ENCODE measurements around the gene FIP1L1. TPM values are rescaled to one million over a fixed set of nuclear protein-coding genes. Genes with fewer than 3 reads are reported as not detected.

The FIP1L1 gene
- total and polyA plus RNA-seq, 2 donors (not counting 1 experiment from before 2014, with no cell fraction given) = 19.0 to 79.3 TPM

DNA sequence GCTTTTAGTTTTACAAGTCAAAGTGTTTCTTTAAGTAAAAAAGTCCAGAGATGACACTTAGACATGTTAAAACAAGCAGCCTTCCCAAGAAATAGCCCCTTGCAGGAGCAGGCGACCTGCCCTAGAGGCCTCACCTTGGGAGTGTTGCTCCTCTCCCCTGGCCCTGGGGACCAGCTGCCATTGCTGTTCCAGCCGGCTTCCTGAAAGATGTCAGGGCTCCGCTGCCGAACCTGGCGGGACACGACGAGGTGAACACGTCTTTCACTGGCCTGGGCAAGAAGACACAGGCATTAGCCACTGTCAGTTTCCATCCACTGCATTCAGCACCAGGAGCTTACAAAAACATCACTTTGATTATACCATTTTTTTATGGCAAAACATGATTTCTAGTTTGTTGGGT, 104.1 kb downstream of the FIP1L1 start:
- Mint-ChIP-seq H3K27ac (no peak overlapping the region), H3K4me1 (no peaks in the 10 kb centered on the region), H3K9me3 (ENCODE audit: insufficient read depth) (no peaks in the 10 kb centered on the region), H3K27me3 (peaks cover 27% of the 10 kb centered on the region), H3K4me3 (no peak overlapping the region)
- Histone ChIP-seq H4K20me1 (ENCODE audit: control insufficient read depth, insufficient read depth, low read length, poor library complexity, severe bottlenecking) (no peaks in the 10 kb centered on the region), H3K36me3 (replicated peaks in 1 of 2; ENCODE audit: control extremely low read depth in 1 of 2, control insufficient read depth in 1 of 2, extremely low read depth in 1 of 2, insufficient read depth in 2 of 2, low read length in 1 of 2) (no peaks in the 10 kb centered on the region), H3K27me3 (replicated peaks in 1 of 4; ENCODE audit: control extremely low read depth in 1 of 4, control insufficient read depth in 3 of 4, insufficient read depth in 4 of 4, low read length in 3 of 4) (no peaks in the 10 kb centered on the region), H2AFZ (ENCODE audit: insufficient read depth, low read depth, low read length, poor library complexity, severe bottlenecking) (no peak overlapping the region), H3K4me2 (replicated peaks; ENCODE audit: low read depth, low read length, poor library complexity, severe bottlenecking) (no peak overlapping the region), H3K9me3 (ENCODE audit: control extremely low read depth in 1 of 3, control insufficient read depth in 2 of 3, insufficient read depth in 1 of 3, low read length in 2 of 3) (no peaks in the 10 kb centered on the region), H3K27ac (ENCODE audit: low read length in 2 of 2) (no peak overlapping the region), H3K9ac (ENCODE audit: low read length) (no peak overlapping the region), H3K79me2 (ENCODE audit: control insufficient read depth, insufficient read depth, low read length) (no peaks in the 10 kb centered on the region), H3K4me3 (ENCODE audit: control extremely low read depth in 1 of 5, extremely low read depth in 1 of 5, insufficient read depth in 1 of 5, low read depth in 2 of 5, low read length in 4 of 5) (no peak overlapping the region), H3K4me1 (ENCODE audit: control insufficient read depth in 2 of 2, insufficient read depth in 2 of 2, low read length in 2 of 2) (no peaks in the 10 kb centered on the region)
- POLR2A ChIA-PET = no interaction called here
- DNase-seq = no peak
- no peak for ATAC-seq (ENCODE audit: low read depth)
- 94% methylated on average over 8 of the region's 8 CpGs for WGBS (ENCODE audit: insufficient coverage)
- CTCF ChIA-PET = interaction anchor here (1.4 kb wide), 1 partner anchor 9 kb away, joined by 5 read pairs; no protein-coding TSS in a partner anchor
- intact Hi-C loops (cut with micrococcal nuclease) = no loop called here
- TF ChIP-seq, protein P1, sequence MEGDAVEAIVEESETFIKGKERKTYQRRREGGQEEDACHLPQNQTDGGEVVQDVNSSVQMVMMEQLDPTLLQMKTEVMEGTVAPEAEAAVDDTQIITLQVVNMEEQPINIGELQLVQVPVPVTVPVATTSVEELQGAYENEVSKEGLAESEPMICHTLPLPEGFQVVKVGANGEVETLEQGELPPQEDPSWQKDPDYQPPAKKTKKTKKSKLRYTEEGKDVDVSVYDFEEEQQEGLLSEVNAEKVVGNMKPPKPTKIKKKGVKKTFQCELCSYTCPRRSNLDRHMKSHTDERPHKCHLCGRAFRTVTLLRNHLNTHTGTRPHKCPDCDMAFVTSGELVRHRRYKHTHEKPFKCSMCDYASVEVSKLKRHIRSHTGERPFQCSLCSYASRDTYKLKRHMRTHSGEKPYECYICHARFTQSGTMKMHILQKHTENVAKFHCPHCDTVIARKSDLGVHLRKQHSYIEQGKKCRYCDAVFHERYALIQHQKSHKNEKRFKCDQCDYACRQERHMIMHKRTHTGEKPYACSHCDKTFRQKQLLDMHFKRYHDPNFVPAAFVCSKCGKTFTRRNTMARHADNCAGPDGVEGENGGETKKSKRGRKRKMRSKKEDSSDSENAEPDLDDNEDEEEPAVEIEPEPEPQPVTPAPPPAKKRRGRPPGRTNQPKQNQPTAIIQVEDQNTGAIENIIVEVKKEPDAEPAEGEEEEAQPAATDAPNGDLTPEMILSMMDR (IDR thresholded peaks at IDR 0.05) = no peak

DNA sequence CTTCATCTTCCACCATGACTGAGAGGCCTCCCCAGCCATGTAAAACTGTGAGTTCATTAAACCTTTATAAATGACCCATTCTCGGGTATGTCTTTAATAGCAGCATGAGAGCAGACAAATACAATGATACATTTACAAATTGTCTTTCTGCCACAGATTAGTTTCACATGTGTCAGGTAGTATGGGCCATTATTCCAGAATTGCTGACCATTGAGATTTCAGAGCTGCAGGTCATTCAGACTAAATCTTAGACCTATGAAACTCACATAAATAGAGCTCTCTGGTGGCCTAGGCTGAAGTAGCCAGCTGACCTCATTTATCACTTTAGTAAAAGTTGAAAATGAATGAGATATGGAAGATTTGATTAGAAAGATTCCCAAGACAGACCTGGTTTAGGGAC, 105.8 kb downstream of the FIP1L1 start:
- peaks cover 32% of the 10 kb centered on the region for H3K27me3 Mint-ChIP-seq

More for the DNA sequence above, 105.8 kb downstream of the FIP1L1 start:
- no peaks in the 10 kb centered on the region for H3K36me3 ChIP-seq (replicated peaks in 1 of 2; ENCODE audit: control extremely low read depth in 1 of 2, control insufficient read depth in 1 of 2, extremely low read depth in 1 of 2, insufficient read depth in 2 of 2, low read length in 1 of 2)
- H3K4me3 Mint-ChIP-seq = no peak overlapping the region
- no peaks in the 10 kb centered on the region for H3K79me2 ChIP-seq (ENCODE audit: control insufficient read depth, insufficient read depth, low read length)
- CTCF ChIA-PET = no interaction called here
- H3K27me3 ChIP-seq (replicated peaks in 1 of 4; ENCODE audit: control extremely low read depth in 1 of 4, control insufficient read depth in 3 of 4, insufficient read depth in 4 of 4, low read length in 3 of 4) = peaks cover 0 to under 1% (median 0%) of the 10 kb centered on the region in 4 experiments
- H3K27ac ChIP-seq (ENCODE audit: low read length in 2 of 2) = no peak overlapping the region
- H3K9me3 ChIP-seq (ENCODE audit: control extremely low read depth in 1 of 3, control insufficient read depth in 2 of 3, insufficient read depth in 1 of 3, low read length in 2 of 3) = no peaks in the 10 kb centered on the region
- no peak for ATAC-seq (ENCODE audit: low read depth)
- H2AFZ ChIP-seq (ENCODE audit: insufficient read depth, low read depth, low read length, poor library complexity, severe bottlenecking) = no peak overlapping the region
- no peaks in the 10 kb centered on the region for H4K20me1 ChIP-seq (ENCODE audit: control insufficient read depth, insufficient read depth, low read length, poor library complexity, severe bottlenecking)
- no peak overlapping the region for H3K27ac Mint-ChIP-seq
- TF ChIP-seq, protein P1 (IDR thresholded peaks at IDR 0.05) = no peak
- TF ChIP-seq EZH2 (IDR thresholded peaks at IDR 0.05; ENCODE audit: borderline replicate concordance, insufficient read depth, low read depth, low read length, poor library complexity, severe bottlenecking) = no peak
- H3K4me3 ChIP-seq (ENCODE audit: control extremely low read depth in 1 of 5, extremely low read depth in 1 of 5, insufficient read depth in 1 of 5, low read depth in 2 of 5, low read length in 4 of 5) = no peak overlapping the region
- POLR2A ChIA-PET = no interaction called here
- no peak overlapping the region for H3K4me2 ChIP-seq (replicated peaks; ENCODE audit: low read depth, low read length, poor library complexity, severe bottlenecking)
- no peak for DNase-seq
- no peaks in the 10 kb centered on the region for H3K4me1 ChIP-seq (ENCODE audit: control insufficient read depth in 2 of 2, insufficient read depth in 2 of 2, low read length in 2 of 2)
- WGBS (ENCODE audit: insufficient coverage) = no CpG with 5 or more reads among the region's 1 CpG
- H3K4me1 Mint-ChIP-seq = no peaks in the 10 kb centered on the region
- no peaks in the 10 kb centered on the region for H3K9me3 Mint-ChIP-seq (ENCODE audit: insufficient read depth)
- intact Hi-C loops (cut with micrococcal nuclease) = no loop called here
- H3K9ac ChIP-seq (ENCODE audit: low read length) = no peak overlapping the region

All from B cell (primary cell).